Stomach (tissue), 9 donors: ENCODE results near the gene RHBDL1. TPM values are rescaled to one million over a fixed set of nuclear protein-coding genes. Genes with fewer than 3 reads are reported as not detected.

Source experiments
- DNase-seq, 2 donors: peaks; one replicate each; pipeline versions ENCODE4 v3.0.0 to v3.0.0-alpha.2; 2013 to 2019
- H3K27ac ChIP-seq, 5 donors: fragments of 200-600 bp in 4 of 5; sonication (generic) in 4 of 5; one replicate each; pipeline ENCODE4 v1.5.1; 2013 to 2019; ENCODE audit warnings: mild to moderate bottlenecking in 1 of 5, moderate library complexity in 1 of 5
- H3K27me3 ChIP-seq, 3 donors: fragments of 200-600 bp; sonication (generic); one replicate each; pipeline ENCODE4 v1.5.1; 2017 to 2019; ENCODE audit warnings: mixed run types in 1 of 3
- H3K36me3 ChIP-seq, 4 donors: fragments of 200-600 bp; sonication (generic); 1 replicate in 3 of 4; 2 replicates in 1 of 4; pipeline ENCODE4 v1.5.1; 2016 to 2019
- H3K4me1 ChIP-seq, 4 donors: fragments of 200-600 bp; sonication (generic); one replicate each; pipeline ENCODE4 v1.5.1; 2016 to 2019
- H3K4me3 ChIP-seq, 4 donors: fragments of 200-600 bp; sonication (generic) in 3 of 4; one replicate each; pipeline ENCODE4 v1.5.1; 2016 to 2019; ENCODE audit warnings: mild to moderate bottlenecking in 1 of 4
- H3K9me3 ChIP-seq, 4 donors: fragments of 200-600 bp; sonication (generic); one replicate each; pipeline ENCODE4 v1.5.1; 2016 to 2019
- EP300 ChIP-seq: sonication (generic); formaldehyde crosslinking; IDR thresholded peaks from one replicate; pipeline ENCODE4 v1.6.1; 2017; ENCODE audit warnings: antibody characterized with exemption
- POLR2A ChIP-seq, 4 donors: fragments of 450-650 bp; IDR thresholded peaks; one replicate each; pipeline ENCODE4 v1.6.1; 2016; ENCODE audit warnings: antibody characterized with exemption in 4 of 4, control low read depth in 2 of 4, mild to moderate bottlenecking in 1 of 4, moderate library complexity in 1 of 4
- POLR2AphosphoS5 ChIP-seq, 3 donors: sonication (generic); formaldehyde crosslinking; IDR thresholded peaks; one replicate each; pipeline ENCODE4 v1.6.1; 2016; ENCODE audit warnings: antibody characterized with exemption in 3 of 3
- WGBS, 5 donors: extraction: QIAGEN DNeasy Blood & Tissue Kit in 3 of 5; methylation state at CpG; one replicate each; pipeline versions ENCODE4 v1.1.5 to v1.1.7; 2013 to 2018; 5-methylcytosine and 5-hydroxymethylcytosine counted together
- intact Hi-C: fragments of 100-400 bp; cut with DNase I; formaldehyde crosslinking; loops from one replicate; pipeline ENCODE4 v1.15.1; 2023; ENCODE audit warnings: low total_unique reads
- polyA plus RNA-seq, 3 donors: library from polyadenylated mRNA; stranded (reverse); fragments of 200-250 nt; gene quantifications; one replicate each; pipeline ENCODE4 v1.2.3, GENCODE V29; 2013
- total RNA-seq, 5 donors: library from RNA; depleted of rRNA; stranded (reverse); fragments of >200 nt; gene quantifications; one replicate each; pipeline versions ENCODE4 v1.1.0 to v1.2.3, GENCODE V29; 2014 to 2016
- TF ChIP-seq, protein P1 (sequence below), 7 experiments: fragments of 450-650 bp in 4 of 7; fragments of 200-600 bp in 3 of 7; sonication (generic) in 3 of 7; IDR thresholded peaks; one replicate each; pipeline ENCODE4 v1.5.1; 2016 to 2019; ENCODE audit warnings: antibody characterized with exemption in 7 of 7, control low read depth in 2 of 7, mild to moderate bottlenecking in 1 of 7
- donor health status: healthy with polysubstance abuse.
- donor health status: Bipolar disorder and iron deficiency.
- donor health status: healthy.

The RHBDL1 gene
- total and polyA plus RNA-seq, 8 donors, result 1.3 to 48.7 (median 3.3) TPM; not detected in 3

DNA sequence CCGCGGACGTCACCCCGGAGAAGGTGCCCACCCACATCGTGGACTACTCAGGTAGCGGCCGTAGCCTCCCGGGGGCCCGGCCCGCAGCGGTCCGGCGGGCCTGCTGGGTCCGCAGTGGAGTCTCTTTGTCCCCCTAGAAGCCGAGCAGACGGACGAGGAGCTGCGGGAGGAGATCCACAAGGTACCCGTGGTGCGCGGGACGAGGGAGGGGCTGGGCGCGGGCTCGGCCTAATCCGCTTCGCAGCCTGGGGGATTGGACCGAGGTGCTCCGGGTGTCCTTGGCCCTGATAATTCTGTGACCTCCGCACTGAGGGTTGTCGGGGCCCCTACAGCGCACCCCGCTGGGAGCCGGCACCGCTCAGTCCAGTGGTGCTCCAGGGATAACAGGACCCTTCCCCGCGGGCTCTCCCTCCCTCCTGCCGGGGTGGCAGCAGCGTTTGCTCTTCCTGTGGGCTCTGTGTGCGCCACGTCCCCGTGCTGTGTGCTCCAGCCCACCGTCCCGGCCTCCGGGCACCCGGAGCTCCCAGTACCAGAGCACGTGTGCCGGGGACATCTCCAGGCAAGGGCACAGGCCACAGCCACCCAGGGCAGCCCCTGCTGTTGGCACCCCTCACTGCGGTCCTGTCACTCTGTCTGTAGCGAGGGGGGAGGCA lies 6.8 kb upstream of the RHBDL1 start:
- H3K9me3 ChIP-seq, result no peaks in the 10 kb centered on the region
- peaks cover 41 to 45% (median 45%) of the 10 kb centered on the region in 4 donors for H3K36me3 ChIP-seq
- peak overlapping the region; percentile 86 to 93 (median 88) for H3K27ac ChIP-seq
- intact Hi-C loops, result no loop called here
- H3K4me1 ChIP-seq, result peaks cover 21 to 30% (median 25%) of the 10 kb centered on the region in 4 donors
- no peak for DNase-seq
- no peaks in the 10 kb centered on the region for H3K27me3 ChIP-seq
- 3 to 8% (median 5%) methylated on average over 36 to 50 of the region's 50 CpGs for WGBS, 5 donors
- TF ChIP-seq, protein P1, sequence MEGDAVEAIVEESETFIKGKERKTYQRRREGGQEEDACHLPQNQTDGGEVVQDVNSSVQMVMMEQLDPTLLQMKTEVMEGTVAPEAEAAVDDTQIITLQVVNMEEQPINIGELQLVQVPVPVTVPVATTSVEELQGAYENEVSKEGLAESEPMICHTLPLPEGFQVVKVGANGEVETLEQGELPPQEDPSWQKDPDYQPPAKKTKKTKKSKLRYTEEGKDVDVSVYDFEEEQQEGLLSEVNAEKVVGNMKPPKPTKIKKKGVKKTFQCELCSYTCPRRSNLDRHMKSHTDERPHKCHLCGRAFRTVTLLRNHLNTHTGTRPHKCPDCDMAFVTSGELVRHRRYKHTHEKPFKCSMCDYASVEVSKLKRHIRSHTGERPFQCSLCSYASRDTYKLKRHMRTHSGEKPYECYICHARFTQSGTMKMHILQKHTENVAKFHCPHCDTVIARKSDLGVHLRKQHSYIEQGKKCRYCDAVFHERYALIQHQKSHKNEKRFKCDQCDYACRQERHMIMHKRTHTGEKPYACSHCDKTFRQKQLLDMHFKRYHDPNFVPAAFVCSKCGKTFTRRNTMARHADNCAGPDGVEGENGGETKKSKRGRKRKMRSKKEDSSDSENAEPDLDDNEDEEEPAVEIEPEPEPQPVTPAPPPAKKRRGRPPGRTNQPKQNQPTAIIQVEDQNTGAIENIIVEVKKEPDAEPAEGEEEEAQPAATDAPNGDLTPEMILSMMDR (IDR thresholded peaks at IDR 0.05), result no peak
- no peak for TF ChIP-seq EP300
- TF ChIP-seq POLR2A (IDR thresholded peaks at IDR 0.05), result no peak
- no peak for TF ChIP-seq POLR2AphosphoS5 (IDR thresholded peaks at IDR 0.05)
- H3K4me3 ChIP-seq, result peak overlapping the region; percentile 82 to 98 (median 92)

DNA sequence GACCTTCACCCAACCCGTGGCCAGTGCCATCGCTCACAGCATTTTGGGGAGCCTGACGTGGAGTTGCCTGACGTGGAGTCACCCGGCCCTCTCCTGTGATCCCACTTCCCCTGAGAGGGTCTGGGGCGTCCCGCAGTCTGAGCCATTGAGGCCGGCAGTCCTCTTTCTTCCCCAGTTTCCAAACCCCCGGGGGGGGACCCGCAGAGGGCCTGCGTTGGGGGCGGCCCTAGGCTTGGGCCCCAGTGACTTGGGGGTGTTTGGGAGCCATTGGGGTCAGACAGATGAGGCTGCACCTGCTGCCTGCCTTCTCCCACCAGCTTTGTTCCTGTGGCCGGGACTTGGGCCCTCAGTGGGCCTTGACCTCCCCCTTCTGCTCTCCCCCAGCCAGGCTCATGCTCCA lies 5.8 kb upstream of the RHBDL1 start:
- no peak for DNase-seq
- TF ChIP-seq, protein P1 (IDR thresholded peaks at IDR 0.05), result no peak
- no peak for TF ChIP-seq EP300
- TF ChIP-seq POLR2A (IDR thresholded peaks at IDR 0.05), result no peak
- no peak for TF ChIP-seq POLR2AphosphoS5 (IDR thresholded peaks at IDR 0.05)
- intact Hi-C loops, result no loop called here
- Histone ChIP-seq H3K36me3 (peaks cover 44 to 53% (median 52%) of the 10 kb centered on the region in 4 donors), H3K9me3 (no peaks in the 10 kb centered on the region), H3K27ac (no peak overlapping the region), H3K4me1 (peaks cover 22 to 39% (median 29%) of the 10 kb centered on the region in 4 donors), H3K27me3 (no peaks in the 10 kb centered on the region), H3K4me3 (peak overlapping the region in 1 of 4 donors; percentile 82)
- 93 to 96% (median 95%) methylated on average over 8 to 13 of the region's 13 CpGs for WGBS, 5 donors

DNA sequence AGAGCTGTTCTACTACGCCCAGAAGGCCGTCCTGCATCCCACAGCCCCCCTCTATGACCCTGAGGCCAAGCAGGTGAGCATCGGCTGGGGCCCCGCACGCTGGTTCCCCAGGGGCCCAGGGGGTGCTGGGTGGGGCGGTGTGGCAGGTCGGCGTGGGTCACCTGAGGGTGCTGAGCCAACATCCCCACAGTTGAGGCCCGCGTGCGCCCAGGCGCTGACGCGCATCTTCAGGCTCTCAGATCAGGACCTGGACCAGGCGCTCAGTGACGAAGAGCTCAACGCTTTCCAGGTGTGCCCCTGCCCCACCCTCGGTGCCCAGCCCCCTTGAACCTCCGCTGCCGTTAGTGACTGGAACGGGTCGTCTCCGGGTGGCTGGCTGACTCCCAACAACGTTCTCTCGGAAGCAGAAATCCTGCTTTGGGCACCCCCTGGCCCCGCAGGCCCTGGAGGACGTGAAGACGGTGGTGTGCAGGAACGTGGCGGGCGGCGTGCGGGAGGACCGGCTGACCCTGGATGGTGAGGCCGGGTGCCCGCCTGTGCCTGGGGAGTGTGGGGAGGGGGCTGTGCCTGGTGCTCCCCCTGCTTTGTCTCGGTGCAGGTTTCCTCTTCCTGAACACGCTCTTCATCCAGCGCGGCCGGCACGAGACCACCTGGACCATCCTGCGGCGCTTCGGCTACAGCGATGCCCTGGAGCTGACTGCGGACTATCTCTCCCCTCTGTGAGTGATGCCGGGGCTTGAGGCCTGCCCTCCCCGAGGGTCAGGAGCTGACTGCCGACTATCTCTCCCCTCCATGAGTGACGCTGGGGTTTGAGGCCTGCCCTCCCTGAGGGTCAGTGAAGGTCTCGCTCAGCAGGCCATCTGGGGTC lies 4.8 kb upstream of the RHBDL1 start:
- Histone ChIP-seq H3K4me1 (peaks cover 32 to 50% (median 40%) of the 10 kb centered on the region in 4 donors), H3K27ac (no peak overlapping the region), H3K36me3 (peaks cover 44 to 53% (median 52%) of the 10 kb centered on the region in 4 donors), H3K9me3 (no peaks in the 10 kb centered on the region), H3K27me3 (peaks cover 0 to 9% (median 0%) of the 10 kb centered on the region in 3 donors), H3K4me3 (no peak overlapping the region)
- intact Hi-C loops, result no loop called here
- WGBS, 5 donors, result 90 to 92% (median 91%) methylated on average over 43 to 52 of the region's 52 CpGs
- DNase-seq, result no peak
- no peak for TF ChIP-seq POLR2AphosphoS5 (IDR thresholded peaks at IDR 0.05)
- TF ChIP-seq, protein P1 (IDR thresholded peaks at IDR 0.05), result no peak
- TF ChIP-seq EP300, result no peak
- no peak for TF ChIP-seq POLR2A (IDR thresholded peaks at IDR 0.05)

- no peak overlapping the region for H3K27ac ChIP-seq
- 81 to 90% (median 85%) methylated on average over 22 to 40 of the region's 40 CpGs for WGBS, 5 donors
- H3K27me3 ChIP-seq, result peaks cover 0 to 17% (median 0%) of the 10 kb centered on the region in 3 donors
- TF ChIP-seq POLR2AphosphoS5 (IDR thresholded peaks at IDR 0.05), result no peak
- TF ChIP-seq EP300, result no peak
- TF ChIP-seq POLR2A (IDR thresholded peaks at IDR 0.05), result no peak
- TF ChIP-seq, protein P1 (IDR thresholded peaks at IDR 0.05), result no peak
- intact Hi-C loops, result no loop called here
- H3K36me3 ChIP-seq, result peaks cover 44 to 53% (median 52%) of the 10 kb centered on the region in 4 donors
- H3K4me3 ChIP-seq, result no peak overlapping the region
- DNase-seq, result no peak
- H3K9me3 ChIP-seq, result no peaks in the 10 kb centered on the region
- peaks cover 41 to 58% (median 48%) of the 10 kb centered on the region in 4 donors for H3K4me1 ChIP-seq
Measured at GRCh38 chr16:671353-672131, 3.9 kb upstream of the RHBDL1 start.
